Measurements from ENCODE around the gene ZNF862. TPM values are rescaled to one million over a fixed set of nuclear protein-coding genes. Genes with fewer than 3 reads are reported as not detected.

Gene ZNF862
- total and polyA plus RNA-seq, 2 experiments from 2014 or later: 0.94 to 2.3 TPM

GRCh38 chr7:149846021-149846420 is 7.8 kb downstream of the ZNF862 start:
- ATAC-seq: no peak
- no peaks in the 10 kb centered on the region for H3K36me3 Mint-ChIP-seq (ENCODE audit: low read depth)
- H2AFZ ChIP-seq: no peak overlapping the region
- H3K9me2 ChIP-seq (ENCODE audit: insufficient read depth): no peaks in the 10 kb centered on the region
- no peaks in the 10 kb centered on the region for H3K9me3 Mint-ChIP-seq
- no peak overlapping the region for H3K27ac ChIP-seq (ENCODE audit: low read depth)
- H3F3A ChIP-seq (replicated peaks; ENCODE audit: low read depth): no peaks in the 10 kb centered on the region
- no peak overlapping the region for H3K27ac Mint-ChIP-seq
- H3K4me1 ChIP-seq (ENCODE audit: insufficient read depth): no peaks in the 10 kb centered on the region
- peaks cover 11% of the 10 kb centered on the region; the same call in 1 of the 2 replicates for H3K27me3 ChIP-seq (ENCODE audit: insufficient read depth)
- DNase-seq (ENCODE audit: low spot score): no peak
- TF ChIP-seq ZNF462 (CRISPR knock-in tag; IDR thresholded peaks at IDR 0.05) (no peak), POLR2AphosphoS5 (IDR thresholded peaks at IDR 0.05; ENCODE audit: low read depth) (no peak), CREB1 (CRISPR knock-in tag; IDR thresholded peaks at IDR 0.05; ENCODE audit: low read depth) (no peak), EZH2phosphoT487 (IDR thresholded peaks at IDR 0.05; ENCODE audit: unreplicated experiment) (no peak), STAT1 (IDR thresholded peaks at IDR 0.05; ENCODE audit: unreplicated experiment) (no peak), EZH2 (IDR thresholded peaks at IDR 0.05; ENCODE audit: low read depth, unreplicated experiment) (no peak), ETS1 (IDR thresholded peaks at IDR 0.05) (no peak), CTCF (conservative IDR thresholded peaks at IDR 0.05; ENCODE audit: low read depth in 2 of 2) (no peak), ZNF114 (CRISPR knock-in tag; IDR thresholded peaks at IDR 0.05) (no peak), ZNF331 (CRISPR knock-in tag; IDR thresholded peaks at IDR 0.05; ENCODE audit: low read depth) (no peak)
- peaks cover 4% of the 10 kb centered on the region; the same call in 1 of the 2 replicates for H4K20me1 ChIP-seq (replicated peaks; ENCODE audit: insufficient read depth)
- H3K4me2 ChIP-seq: no peak overlapping the region
- no peaks in the 10 kb centered on the region for H3K36me3 ChIP-seq (ENCODE audit: insufficient read depth)
- no peaks in the 10 kb centered on the region for H3K79me2 ChIP-seq (replicated peaks; ENCODE audit: insufficient read depth)
- no peaks in the 10 kb centered on the region for H3K27me3 Mint-ChIP-seq (ENCODE audit: insufficient read depth, low read depth, poor library complexity)
- no peak overlapping the region for H3K4me3 ChIP-seq
- H3K4me3 Mint-ChIP-seq: no peak overlapping the region
- peaks cover 8% of the 10 kb centered on the region for H3K4me1 Mint-ChIP-seq
